Type B pancreatic cell (in vitro differentiated cells): ENCODE measurements around the gene GOLGA1. TPM values are rescaled to one million over a fixed set of nuclear protein-coding genes. Genes with fewer than 3 reads are reported as not detected.

Experiments used
- DNase-seq: peaks from one replicate; pipeline ENCODE4 v3.0.0; 2021; ENCODE audit warnings: mixed read lengths; ENCODE audit not compliant: unreplicated experiment; ENCODE audit errors: extremely low spot score
- H3K27ac Mint-ChIP-seq: 2 replicates; pipeline ENCODE4 v1.8.0; 2021; ENCODE audit warnings: mild to moderate bottlenecking, mixed read lengths
- H3K27me3 Mint-ChIP-seq: 2 replicates; pipeline ENCODE4 v1.8.0; 2021; ENCODE audit warnings: mixed read lengths
- H3K36me3 Mint-ChIP-seq: 2 replicates; pipeline ENCODE4 v1.8.0; 2021; ENCODE audit warnings: mixed read lengths
- H3K4me1 Mint-ChIP-seq: one replicate; pipeline ENCODE4 v1.8.0; 2021; ENCODE audit warnings: mixed read lengths; ENCODE audit not compliant: unreplicated experiment
- H3K4me3 Mint-ChIP-seq: 2 replicates; pipeline ENCODE4 v1.8.0; 2021; ENCODE audit warnings: mild to moderate bottlenecking, mixed read lengths
- H3K9me3 Mint-ChIP-seq: 2 replicates; pipeline ENCODE4 v1.8.0; 2021; ENCODE audit warnings: mixed read lengths
- CTCF ChIP-seq: fragments of 200-600 bp; sonication (generic); conservative IDR thresholded peaks from 2 replicates; pipeline ENCODE4 v1.5.0; 2021; ENCODE audit warnings: antibody characterized with exemption, mild to moderate bottlenecking
- total RNA-seq: library from RNA; stranded (reverse); gene quantifications from 2 replicates; pipeline ENCODE4 v1.2.1, GENCODE V29; 2021; ENCODE audit warnings: low replicate concordance

GOLGA1 gene
- total RNA-seq, 1 donor from 2014 or later: 18.4 TPM

- no peak overlapping the region for H3K27ac Mint-ChIP-seq
- H3K36me3 Mint-ChIP-seq: peaks cover 8% of the 10 kb centered on the region
- H3K4me1 Mint-ChIP-seq: no peaks in the 10 kb centered on the region
- DNase-seq: no peak
- no peaks in the 10 kb centered on the region for H3K9me3 Mint-ChIP-seq
- no peak overlapping the region for H3K4me3 Mint-ChIP-seq
- H3K27me3 Mint-ChIP-seq: no peaks in the 10 kb centered on the region
- TF ChIP-seq CTCF: no peak
These were observed 59.6 kb downstream of the GOLGA1 start for GRCh38 chr9:124881138-124881743.

- no peak for TF ChIP-seq CTCF
- Mint-ChIP-seq H3K4me1 (no peaks in the 10 kb centered on the region), H3K27me3 (no peaks in the 10 kb centered on the region), H3K4me3 (no peak overlapping the region), H3K9me3 (no peaks in the 10 kb centered on the region), H3K36me3 (peaks cover 4% of the 10 kb centered on the region), H3K27ac (no peak overlapping the region)
- no peak for DNase-seq
These were observed 60.4 kb downstream of the GOLGA1 start for GRCh38 chr9:124880501-124880900.

- Mint-ChIP-seq H3K36me3 (peaks cover 3% of the 10 kb centered on the region), H3K4me1 (no peaks in the 10 kb centered on the region), H3K4me3 (no peak overlapping the region), H3K9me3 (no peaks in the 10 kb centered on the region), H3K27ac (no peak overlapping the region), H3K27me3 (no peaks in the 10 kb centered on the region)
- TF ChIP-seq CTCF: no peak
- no peak for DNase-seq
These were observed 61.7 kb downstream of the GOLGA1 start for GRCh38 chr9:124879226-124879625.

- Mint-ChIP-seq H3K9me3 (no peaks in the 10 kb centered on the region), H3K27ac (no peak overlapping the region), H3K27me3 (no peaks in the 10 kb centered on the region), H3K4me3 (no peak overlapping the region), H3K4me1 (no peaks in the 10 kb centered on the region), H3K36me3 (peaks cover 3% of the 10 kb centered on the region)
- DNase-seq: no peak
- TF ChIP-seq CTCF: no peak
These were observed 62.4 kb downstream of the GOLGA1 start for GRCh38 chr9:124878518-124878917.

- H3K36me3 Mint-ChIP-seq: peaks cover 6% of the 10 kb centered on the region
- H3K9me3 Mint-ChIP-seq: no peaks in the 10 kb centered on the region
- H3K27ac Mint-ChIP-seq: no peak overlapping the region
- no peaks in the 10 kb centered on the region for H3K4me1 Mint-ChIP-seq
- H3K4me3 Mint-ChIP-seq: no peak overlapping the region
- TF ChIP-seq CTCF: no peak
- H3K27me3 Mint-ChIP-seq: no peaks in the 10 kb centered on the region
- DNase-seq: no peak
These were observed 62.9 kb downstream of the GOLGA1 start for GRCh38 chr9:124878021-124878420.
